GM13977 (cell line): ENCODE measurements around the gene LCORL.
"Not testable (repeated sequence)": the region's sequence is repeated elsewhere in the genome, so short reads cannot be mapped to it uniquely, and the experiment has no call there.

Experiments used
- DNase-seq: peaks from one replicate; pipeline ENCODE4 v3.0.0; 2012; ENCODE audit warnings: low spot score
- CTCF ChIP-seq: IDR thresholded peaks from 2 replicates; pipeline ENCODE4 v1.5.1; 2012; ENCODE audit warnings: mild to moderate bottlenecking, control low read depth; ENCODE audit not compliant: insufficient read depth; ENCODE audit errors: extremely low read depth, missing control alignments
- in situ Hi-C: fragments of 300-500 bp; cut with MboI; formaldehyde crosslinking; loops from one replicate; pipeline ENCODE4 v1.12.0; 2022; ENCODE audit warnings: low sequenced_read_pairs, low pct_unique_long_range_greater_than_20kb, mixed read lengths, inconsistent platforms; ENCODE audit not compliant: unreplicated experiment

The LCORL gene

GRCh38 chr4:17875402-17876070 lies 146.0 kb downstream of the LCORL start:
- in situ Hi-C loops = no loop called here
- no peak for TF ChIP-seq CTCF
- peak; percentile 32 for DNase-seq

GRCh38 chr4:17869327-17869726 lies 152.2 kb downstream of the LCORL start:
- no peak for TF ChIP-seq CTCF
- in situ Hi-C loops = no loop called here
- no peak for DNase-seq

- no peak for TF ChIP-seq CTCF
- in situ Hi-C loops = no loop called here
Observed at GRCh38 chr4:17867276-17867675, 154.3 kb downstream of the LCORL start.

GRCh38 chr4:17866810-17867209 lies 154.7 kb downstream of the LCORL start:
- no peak for TF ChIP-seq CTCF
- in situ Hi-C loops = no loop called here
- DNase-seq = no peak

More at GRCh38 chr4:17867276-17867675, 154.3 kb downstream of the LCORL start:
- DNase-seq = no peak

- TF ChIP-seq CTCF = no peak
- no peak for DNase-seq
- in situ Hi-C loops = no loop called here
Observed at GRCh38 chr4:17865866-17866363, 155.6 kb downstream of the LCORL start.

GRCh38 chr4:17861906-17862305 lies 159.6 kb downstream of the LCORL start:
- DNase-seq, in situ Hi-C loops: not testable (repeated sequence)

GRCh38 chr4:17859793-17860406 lies 161.7 kb downstream of the LCORL start:
- no peak for TF ChIP-seq CTCF
- no peak for DNase-seq
- in situ Hi-C loops = no loop called here
